Measurements from ENCODE around the gene ZFYVE21.

Gene ZFYVE21

DNA sequence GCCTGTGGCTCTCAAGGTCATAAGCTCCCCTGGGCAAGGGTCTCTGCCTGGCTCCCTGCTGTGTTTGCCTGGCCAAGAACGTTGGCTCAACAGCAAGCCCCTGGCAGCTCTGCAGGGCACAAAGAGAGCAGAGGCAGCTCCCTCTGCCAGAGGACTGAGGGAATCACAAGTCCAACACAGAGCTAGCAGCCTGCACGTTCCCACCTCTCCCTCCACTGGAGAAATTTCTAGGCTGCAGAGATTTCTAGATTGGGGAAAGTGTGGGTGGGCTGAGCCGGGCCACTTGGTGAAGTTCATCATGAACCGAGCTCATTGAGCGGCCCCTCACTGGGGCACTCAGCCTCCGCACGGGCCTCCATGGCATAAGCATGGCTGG, 19.8 kb downstream of the ZFYVE21 start:
- no peak for TF ChIP-seq CTCF (IDR thresholded peaks at IDR 0.05; ENCODE audit: low read depth, low read length, missing control alignments)
- H3K4me3 ChIP-seq (ENCODE audit: low read depth, low read length): no peak overlapping the region
- DNase-seq (ENCODE audit: low read depth): no peak

DNA sequence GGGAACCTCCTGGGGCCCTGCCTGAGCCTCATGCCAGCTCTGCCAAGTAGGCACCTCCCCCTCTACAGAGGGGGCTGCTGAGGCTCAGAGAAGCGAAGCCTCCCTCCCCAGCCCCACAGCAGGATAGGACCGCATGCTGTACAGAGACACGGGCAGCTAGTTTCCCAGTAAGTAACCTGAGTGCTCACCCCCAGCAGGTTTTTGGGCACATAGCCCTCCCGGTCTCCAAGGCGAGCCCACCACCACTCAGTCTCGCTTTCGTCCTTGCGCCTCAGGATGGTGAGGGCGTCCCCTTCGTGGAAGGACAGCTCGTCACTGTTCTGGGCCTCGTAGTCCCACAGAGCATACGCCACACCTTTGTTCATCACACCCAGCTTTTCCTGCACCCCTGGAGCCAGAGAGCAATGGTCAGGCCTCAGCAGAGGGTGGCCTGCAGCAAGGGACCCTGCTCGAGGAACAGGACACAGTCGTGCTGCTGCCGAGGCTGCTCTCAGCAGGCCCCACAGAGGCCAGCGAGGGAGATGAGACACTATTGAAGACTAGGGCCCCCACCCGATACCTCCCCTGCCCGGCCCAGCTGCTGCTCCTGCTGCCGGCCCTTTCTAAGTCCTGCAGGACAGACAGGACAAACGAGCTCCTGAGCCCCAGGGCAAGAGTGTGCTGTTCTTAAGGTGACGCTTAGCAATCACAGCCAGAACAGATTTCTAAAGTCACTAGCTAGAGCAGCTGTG, 20.4 kb downstream of the ZFYVE21 start:
- no peak for TF ChIP-seq CTCF (IDR thresholded peaks at IDR 0.05; ENCODE audit: low read depth, low read length, missing control alignments)
- no peak for DNase-seq (ENCODE audit: low read depth)
- H3K4me3 ChIP-seq (ENCODE audit: low read depth, low read length): no peak overlapping the region

- DNase-seq (ENCODE audit: low read depth): no peak
- no peak for TF ChIP-seq CTCF (IDR thresholded peaks at IDR 0.05; ENCODE audit: low read depth, low read length, missing control alignments)
- H3K4me3 ChIP-seq (ENCODE audit: low read depth, low read length): no peak overlapping the region
Measured at GRCh38 chr14:103736546-103737431, 21.2 kb downstream of the ZFYVE21 start.

- DNase-seq (ENCODE audit: low read depth): no peak
- H3K4me3 ChIP-seq (ENCODE audit: low read depth, low read length): no peak overlapping the region
- TF ChIP-seq CTCF (IDR thresholded peaks at IDR 0.05; ENCODE audit: low read depth, low read length, missing control alignments): no peak
Measured at GRCh38 chr14:103737432-103738045, 21.9 kb downstream of the ZFYVE21 start.

DNA sequence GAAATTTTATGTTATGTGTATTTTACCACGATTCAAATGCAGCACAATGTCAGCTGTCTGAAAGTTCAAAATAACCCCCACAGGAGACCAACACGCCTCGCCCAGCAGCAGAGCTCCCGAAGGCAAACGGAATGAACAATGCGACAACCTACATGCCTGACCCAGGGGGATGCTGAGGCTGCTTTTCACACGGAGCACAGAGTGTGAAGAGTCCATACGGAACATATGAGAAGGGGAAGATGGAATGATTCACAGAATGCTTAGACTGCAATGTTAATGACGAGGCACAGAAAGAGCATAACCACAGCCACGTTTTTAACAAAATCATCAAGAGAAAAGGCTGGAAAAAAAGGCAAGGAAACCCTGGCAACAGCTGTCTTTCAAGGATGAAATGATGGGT, 22.6 kb downstream of the ZFYVE21 start:
- no peak overlapping the region for H3K4me3 ChIP-seq (ENCODE audit: low read depth, low read length)
- no peak for DNase-seq (ENCODE audit: low read depth)
- no peak for TF ChIP-seq CTCF (IDR thresholded peaks at IDR 0.05; ENCODE audit: low read depth, low read length, missing control alignments)

DNA sequence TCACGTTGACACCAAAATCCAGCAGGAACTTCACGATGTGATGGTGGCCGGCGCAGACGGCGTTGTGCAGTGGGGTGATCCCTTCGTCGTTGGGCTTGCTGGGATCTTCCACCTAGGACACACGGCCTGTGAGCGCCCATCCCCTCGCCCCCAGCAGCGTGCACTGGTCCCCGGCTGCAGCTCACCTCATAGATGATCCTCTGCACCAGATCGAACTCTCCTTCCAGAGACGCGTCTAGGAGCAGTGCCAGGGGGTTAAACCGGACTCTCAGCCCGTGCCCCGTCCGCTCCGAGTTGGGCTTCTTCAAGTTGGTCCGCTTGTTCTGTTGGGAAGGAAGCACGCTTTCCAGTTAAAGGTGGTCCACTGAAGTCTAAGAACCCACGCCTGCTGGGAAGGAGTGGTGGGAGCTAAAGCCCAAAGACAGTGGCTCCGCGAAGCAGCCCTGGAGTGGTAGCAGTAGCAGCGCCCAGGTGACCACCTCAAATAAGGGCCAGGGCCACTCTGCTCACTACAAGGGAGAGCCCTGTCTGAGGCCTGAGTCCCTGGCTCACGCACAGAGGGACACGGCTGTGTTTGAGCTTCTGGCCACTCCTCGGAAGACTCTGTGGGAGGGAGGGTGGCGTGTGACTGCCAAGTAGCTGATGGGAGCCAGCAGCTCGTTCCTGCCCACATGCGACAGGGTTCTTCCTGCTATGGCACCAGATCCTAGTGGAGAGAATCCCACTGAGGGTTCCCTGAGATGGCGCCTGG, 23.3 kb downstream of the ZFYVE21 start:
- no peak overlapping the region for H3K4me3 ChIP-seq (ENCODE audit: low read depth, low read length)
- no peak for DNase-seq (ENCODE audit: low read depth)
- TF ChIP-seq CTCF (IDR thresholded peaks at IDR 0.05; ENCODE audit: low read depth, low read length, missing control alignments): no peak

Measured in GM12864 (cell line).